Fibroblast of skin of scalp (primary cell): ENCODE measurements around the gene FNDC10. TPM values are rescaled to one million over a fixed set of nuclear protein-coding genes. Genes with fewer than 3 reads are reported as not detected.
A peak's percentile ranks its signal among the peaks of the same experiment; 100 is the strongest.
"Not testable (repeated sequence)": the region's sequence is repeated elsewhere in the genome, so short reads cannot be mapped to it uniquely, and the experiment has no call there.

Experiments
- DNase-seq: peaks from one replicate; pipeline ENCODE4 v3.0.0-alpha.2; 2013
- polyA plus RNA-seq, 2 experiments: library from polyadenylated mRNA; unstranded; fragments of 120-200 nt; gene quantifications; one replicate each; pipeline ENCODE4 v1.2.1, GENCODE V29; 2013; ENCODE audit not compliant: insufficient read length in 2 of 2

The FNDC10 gene
- polyA plus RNA-seq (2013, experiment 1 of 2; ENCODE audit: insufficient read length), result 7.6 TPM
- 7.6 TPM for polyA plus RNA-seq (2013, experiment 2 of 2; ENCODE audit: insufficient read length)

- no peak for DNase-seq
Measured at GRCh38 chr1:1599935-1600860, at the start of gene FNDC10. TSS of gene FNDC10 (minus strand) at chr1:1600135. CDS start at chr1:1600015, 120 bp downstream.

- not testable (repeated sequence) for DNase-seq
Measured at GRCh38 chr1:1648265-1648664, 48.3 kb upstream of the FNDC10 start.

- not testable (repeated sequence) for DNase-seq
Measured at GRCh38 chr1:1647567-1648241, 47.8 kb upstream of the FNDC10 start.

- DNase-seq, result not testable (repeated sequence)
Measured at GRCh38 chr1:1646326-1646725, 46.4 kb upstream of the FNDC10 start.

- not testable (repeated sequence) for DNase-seq
Measured at GRCh38 chr1:1640711-1641461, 41.0 kb upstream of the FNDC10 start.

- not testable (repeated sequence) for DNase-seq
Measured at GRCh38 chr1:1640081-1640480, 40.1 kb upstream of the FNDC10 start.

GRCh38 chr1:1639368-1639767, 39.4 kb upstream of the FNDC10 start:
- DNase-seq, result not testable (repeated sequence)

GRCh38 chr1:1638528-1638927, 38.6 kb upstream of the FNDC10 start:
- not testable (repeated sequence) for DNase-seq

GRCh38 chr1:1637479-1637875, 37.5 kb upstream of the FNDC10 start:
- not testable (repeated sequence) for DNase-seq

GRCh38 chr1:1636621-1637478, 36.9 kb upstream of the FNDC10 start:
- not testable (repeated sequence) for DNase-seq

GRCh38 chr1:1634613-1635012, 34.7 kb upstream of the FNDC10 start:
- not testable (repeated sequence) for DNase-seq

GRCh38 chr1:1633409-1633808, 33.5 kb upstream of the FNDC10 start:
- DNase-seq, result not testable (repeated sequence)

- DNase-seq, result no peak
Measured at GRCh38 chr1:1631782-1632420, 32.0 kb upstream of the FNDC10 start, which contains the start of gene MMP23B. TSS of gene MMP23B (plus strand) at chr1:1632173. CDS start at chr1:1632219, 46 bp downstream.

GRCh38 chr1:1630965-1631781, 31.2 kb upstream of the FNDC10 start:
- DNase-seq, result no peak

- DNase-seq, result peak; percentile 68
Measured at GRCh38 chr1:1630191-1630964, 30.4 kb upstream of the FNDC10 start.

- DNase-seq, result no peak
Measured at GRCh38 chr1:1629430-1630190, 29.7 kb upstream of the FNDC10 start.

GRCh38 chr1:1628754-1629429, 29.0 kb upstream of the FNDC10 start:
- no peak for DNase-seq
